Stimulated activated CD8-positive, alpha-beta memory T cell treated with anti-CD3 and anti-CD28 coated beads, Interleukin-4, amount 100 ng/mL, for 4 hours (primary cell): Measurements from ENCODE around the gene CRADD.

Source experiments
- DNase-seq, 2 donors: peaks; one replicate each; pipeline ENCODE4 v3.0.0-alpha.2; 2020; ENCODE audit warnings: low read depth in 2 of 2, low spot score in 1 of 2

The CRADD gene

DNA sequence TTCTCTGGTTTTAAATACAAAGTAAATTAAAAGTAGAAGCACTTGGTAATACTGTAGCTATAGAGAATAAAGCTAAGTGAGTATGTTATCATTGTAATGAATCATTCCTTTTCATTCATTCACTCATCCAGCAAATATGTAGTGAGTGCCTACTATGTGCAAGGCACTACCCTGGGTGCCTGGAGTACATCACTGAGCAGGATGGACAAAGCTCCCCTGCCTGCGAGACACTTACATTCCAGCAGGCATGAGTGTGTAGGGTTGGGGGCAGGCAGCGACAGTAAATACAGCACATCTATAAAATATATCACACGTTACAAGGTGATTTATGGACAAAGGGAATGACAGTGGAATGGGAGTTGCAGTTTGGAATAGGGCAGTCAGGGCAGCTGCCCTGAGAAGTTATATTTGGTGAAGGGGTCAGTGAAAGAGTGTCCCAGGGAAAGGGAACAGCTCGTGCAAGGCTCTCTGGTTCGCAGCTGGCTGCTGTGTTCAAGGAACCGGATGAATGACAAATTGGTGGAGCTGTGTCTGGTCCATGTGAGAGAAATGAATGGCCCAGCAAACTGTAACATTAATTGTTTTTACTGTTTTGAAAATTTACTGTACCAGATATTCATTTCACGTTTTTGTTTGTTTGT is 159.6 kb downstream of the CRADD start:
- DNase-seq: no peak

DNA sequence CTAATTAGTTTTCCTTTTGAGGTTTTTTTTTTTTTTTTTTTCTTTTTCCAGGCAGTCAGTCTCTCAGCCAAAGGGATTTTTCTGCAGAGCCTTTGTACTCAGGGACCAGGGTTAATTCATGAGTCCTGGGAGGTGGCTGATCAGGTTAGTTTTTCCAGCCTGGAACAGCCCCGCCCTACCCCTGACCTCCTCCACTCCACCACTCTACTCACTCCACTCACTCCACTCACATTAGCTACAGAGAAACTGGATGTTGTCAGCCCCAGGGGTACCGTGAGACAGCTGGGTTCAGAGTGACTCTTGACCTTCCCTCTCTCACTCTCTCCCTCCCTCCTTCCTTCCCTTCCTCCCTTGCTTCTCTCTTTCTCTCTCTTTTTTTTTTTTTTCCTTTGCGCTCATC is 161.0 kb downstream of the CRADD start:
- DNase-seq: no peak

DNA sequence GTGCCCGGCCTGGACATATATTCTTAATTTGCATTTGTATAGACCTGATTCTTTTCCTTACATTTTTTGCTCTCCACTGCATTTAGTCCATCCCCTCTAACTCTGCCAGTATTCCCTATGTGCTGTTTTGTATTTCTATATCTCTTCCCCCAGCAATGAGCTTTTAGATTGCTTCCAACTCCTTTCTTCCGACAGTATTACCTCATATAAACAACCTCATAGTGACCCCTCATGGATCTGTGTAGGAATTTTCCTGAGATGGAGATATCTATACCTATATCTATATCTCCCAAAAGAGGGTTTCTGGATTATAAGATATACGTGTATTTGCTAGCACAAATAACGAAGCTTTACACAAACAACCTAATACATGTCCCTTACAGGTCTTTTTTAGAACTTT is 161.9 kb downstream of the CRADD start:
- no peak for DNase-seq

DNA sequence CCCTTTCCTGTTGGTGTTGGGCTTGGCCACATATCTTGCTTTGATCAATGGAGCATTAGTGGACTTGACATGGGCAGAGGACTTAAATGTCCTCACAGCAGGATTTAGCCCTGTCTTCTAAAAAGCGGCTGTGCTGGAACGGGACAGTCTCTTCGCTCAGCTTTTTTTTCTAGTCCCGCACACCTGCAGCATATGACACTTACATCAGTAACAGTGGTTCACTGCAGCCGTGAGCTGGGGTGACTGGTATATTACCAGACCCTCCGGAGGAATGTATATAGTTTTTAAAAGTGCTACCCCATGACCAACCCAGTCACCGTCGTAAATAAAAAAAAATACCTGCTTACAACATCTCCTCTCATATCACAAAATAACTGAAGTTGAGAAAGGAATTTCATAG is 164.5 kb downstream of the CRADD start:
- no peak for DNase-seq

DNA sequence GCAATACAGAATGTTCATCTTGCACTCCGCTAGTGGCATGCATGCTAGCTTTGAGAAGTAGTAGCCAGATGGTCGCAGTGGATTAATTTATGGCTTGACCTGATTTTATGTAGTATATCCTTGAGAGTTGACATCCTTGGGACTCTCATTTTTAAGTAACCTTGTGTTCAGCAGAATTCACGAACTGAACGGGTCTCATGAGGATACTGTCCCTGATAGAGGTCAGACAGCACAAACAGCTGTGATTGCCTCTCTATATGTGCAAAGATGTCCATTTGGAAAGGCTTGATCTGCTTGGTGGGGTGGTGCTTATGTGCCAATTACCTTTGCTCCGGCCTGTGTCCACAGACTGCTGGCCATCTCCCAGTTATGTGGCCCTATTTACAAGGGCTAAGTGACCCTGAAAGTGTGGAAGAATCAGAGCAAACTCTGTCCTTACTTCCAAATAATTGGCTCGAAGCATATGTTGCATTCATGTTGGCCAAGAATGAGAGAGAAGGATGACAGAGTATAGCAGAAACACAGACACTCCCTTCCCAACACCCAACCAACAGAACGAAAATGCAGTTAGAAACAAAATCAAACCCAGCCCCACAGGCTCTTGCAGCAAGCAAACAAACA is 167.1 kb downstream of the CRADD start:
- no peak for DNase-seq

- no peak for DNase-seq
Measured at GRCh38 chr12:93846936-93847516, 169.9 kb downstream of the CRADD start.

DNA sequence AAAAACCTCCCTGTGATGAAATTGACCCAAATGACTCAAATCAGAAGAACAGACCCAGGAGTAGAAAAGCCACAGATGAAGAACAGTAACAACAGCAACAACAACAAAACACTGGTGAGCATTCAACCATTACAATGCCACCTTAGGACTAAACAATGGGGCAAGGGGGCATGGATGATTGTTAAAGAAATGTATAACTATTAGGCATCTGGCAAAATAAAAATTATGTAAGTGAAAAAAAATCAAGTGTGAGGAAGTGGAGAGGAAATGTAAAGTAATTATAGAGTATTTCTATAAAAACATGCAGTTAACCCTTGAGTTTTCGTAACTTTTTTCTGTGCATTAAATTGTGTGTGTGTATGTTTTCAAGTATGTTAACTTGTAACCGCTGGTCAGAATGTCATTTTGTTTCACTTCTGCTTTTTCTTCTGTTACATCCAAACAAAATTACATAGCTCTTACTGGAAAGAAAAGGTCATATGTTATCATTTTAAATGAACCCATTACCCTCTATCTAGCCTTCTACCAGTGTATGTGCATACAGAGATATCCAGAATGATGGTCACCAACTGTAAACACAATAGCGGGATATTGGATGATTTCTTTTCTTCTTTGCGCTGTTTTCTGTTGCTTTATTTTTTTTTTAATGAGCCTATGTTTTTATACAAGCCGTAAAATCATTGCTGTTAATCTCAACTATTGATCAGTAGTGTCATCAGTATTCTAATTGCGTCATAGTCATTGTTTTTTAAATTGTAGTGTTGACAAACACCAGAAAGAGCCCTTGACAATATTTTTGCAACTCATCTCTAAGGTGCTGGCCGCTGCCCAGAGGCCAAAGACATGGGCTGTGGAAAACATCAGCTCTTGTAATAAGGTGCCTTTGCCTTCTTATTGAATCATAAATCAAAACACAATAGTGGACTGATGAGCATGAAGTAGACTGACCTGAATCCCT is 170.6 kb downstream of the CRADD start:
- DNase-seq: no peak

- DNase-seq: no peak
Measured at GRCh38 chr12:93848523-93849101, 171.4 kb downstream of the CRADD start.

- no peak for DNase-seq
Measured at GRCh38 chr12:93849946-93850345, 172.8 kb downstream of the CRADD start.

- no peak for DNase-seq
Measured at GRCh38 chr12:93850481-93851256, 173.5 kb downstream of the CRADD start.

DNA sequence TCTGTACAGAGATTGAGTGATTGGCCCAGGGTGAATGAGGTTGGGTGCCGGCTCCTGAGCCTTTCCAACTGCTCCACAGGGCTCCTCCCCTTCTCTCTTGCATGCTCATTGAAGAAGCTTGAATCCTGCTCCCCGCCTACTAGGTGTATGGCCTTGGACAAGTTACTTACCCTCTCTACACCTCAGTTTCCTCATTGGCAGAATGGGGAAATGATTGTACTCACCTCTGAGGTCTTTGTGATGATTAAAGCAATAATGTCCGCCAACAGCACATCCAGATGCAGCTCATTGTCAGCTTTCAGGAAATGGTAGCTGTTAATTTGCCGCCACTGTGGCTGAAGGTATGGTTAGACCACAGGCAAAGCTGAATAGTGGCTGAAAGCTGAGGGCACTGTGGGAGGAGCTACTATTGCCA is 174.1 kb downstream of the CRADD start:
- no peak for DNase-seq

DNA sequence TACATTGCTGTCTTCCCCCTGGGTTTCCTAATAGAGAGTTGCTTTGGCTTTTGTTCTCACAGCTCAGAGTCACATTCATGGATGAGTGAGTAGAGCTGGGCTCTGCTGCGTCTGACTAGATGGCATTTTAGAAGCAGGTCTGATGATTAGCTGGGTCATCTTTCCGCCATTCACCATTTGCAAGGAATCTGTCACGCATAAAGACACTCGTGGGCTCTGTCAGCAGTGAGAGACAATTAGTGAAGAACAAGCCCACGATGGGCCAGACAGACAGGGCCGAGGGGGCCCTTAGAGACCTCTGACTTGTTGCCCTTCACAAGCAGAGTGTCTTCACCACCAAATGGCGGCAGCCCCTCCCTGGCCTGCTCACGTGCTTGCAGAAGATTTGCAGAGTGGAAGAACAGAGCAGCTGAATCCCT is 175.0 kb downstream of the CRADD start:
- no peak for DNase-seq

DNA sequence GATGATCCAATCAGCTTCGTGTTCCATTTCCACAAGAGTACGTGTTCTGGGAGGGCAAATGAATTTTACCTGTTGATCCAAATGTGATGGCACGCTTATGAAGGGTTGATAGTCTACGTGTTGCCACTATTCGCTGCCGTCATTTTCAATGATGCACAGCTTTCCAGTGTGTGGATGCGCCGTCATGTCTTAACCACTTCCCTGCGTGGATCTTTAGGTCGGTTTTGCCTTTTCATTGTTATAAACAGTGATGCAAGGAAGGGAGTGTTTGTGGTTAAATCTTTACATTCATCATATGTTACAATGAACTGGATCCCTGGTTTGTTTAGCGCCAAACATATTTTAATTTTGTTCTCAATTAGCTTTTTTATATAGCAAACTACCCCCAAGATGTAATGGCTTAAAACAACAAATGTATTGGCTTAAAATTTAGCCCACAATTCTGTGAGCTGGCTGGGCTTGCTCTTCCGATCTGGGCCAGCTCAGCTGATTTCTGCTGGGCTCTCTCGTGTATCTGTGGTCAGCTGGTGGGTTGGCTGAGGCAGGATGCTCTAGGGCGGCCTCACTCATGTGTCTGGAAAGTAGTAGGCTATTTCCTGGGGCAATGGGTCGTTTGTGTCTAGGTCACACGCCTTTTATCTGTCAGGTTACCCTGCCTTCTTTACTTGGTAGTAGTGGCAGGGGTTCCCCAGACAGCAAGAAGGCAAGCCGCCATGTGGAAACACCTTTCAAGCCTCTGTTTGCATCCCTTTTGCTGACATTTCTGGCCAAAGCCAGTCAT is 176.7 kb downstream of the CRADD start:
- DNase-seq: no peak

DNA sequence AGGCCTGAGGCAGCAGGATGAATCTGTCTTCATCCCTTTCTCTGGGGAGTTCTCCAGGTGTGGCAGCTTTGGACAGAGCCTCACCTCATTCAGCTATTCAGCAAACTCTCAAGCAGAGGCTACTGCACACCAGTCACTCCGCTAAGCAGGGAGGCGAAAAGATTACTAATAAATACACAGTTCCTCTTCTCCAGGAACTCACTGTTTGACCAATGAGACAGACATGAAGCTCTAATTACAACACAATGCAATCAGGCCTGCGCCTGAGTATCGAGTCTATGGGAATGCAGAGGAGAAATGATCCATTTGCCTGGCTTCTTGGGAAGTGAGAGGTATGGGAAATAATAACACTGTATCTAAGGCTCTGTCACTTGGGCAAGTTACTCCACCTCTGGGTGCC is 178.1 kb downstream of the CRADD start:
- no peak for DNase-seq

DNA sequence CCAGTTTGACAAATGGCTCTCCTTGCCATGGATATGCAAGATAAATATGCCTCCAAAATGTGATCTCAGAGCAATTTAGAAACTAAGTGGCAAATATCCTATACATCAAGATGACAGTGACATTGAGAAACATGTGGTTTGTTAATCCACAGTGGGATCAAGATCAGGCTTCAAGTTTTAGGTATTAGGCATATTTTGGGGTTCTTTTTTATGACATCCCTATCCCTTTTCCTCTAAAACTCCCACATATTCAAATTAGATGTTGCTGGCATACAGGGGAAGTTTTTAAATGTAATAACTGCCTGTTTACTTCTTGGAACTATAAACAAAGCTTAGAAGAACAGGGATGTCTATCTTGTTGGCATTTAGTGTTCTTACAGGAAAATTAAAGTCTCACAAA is 179.4 kb downstream of the CRADD start:
- no peak for DNase-seq

GRCh38 chr12:93857279-93857938 is 180.2 kb downstream of the CRADD start:
- DNase-seq: no peak

DNA sequence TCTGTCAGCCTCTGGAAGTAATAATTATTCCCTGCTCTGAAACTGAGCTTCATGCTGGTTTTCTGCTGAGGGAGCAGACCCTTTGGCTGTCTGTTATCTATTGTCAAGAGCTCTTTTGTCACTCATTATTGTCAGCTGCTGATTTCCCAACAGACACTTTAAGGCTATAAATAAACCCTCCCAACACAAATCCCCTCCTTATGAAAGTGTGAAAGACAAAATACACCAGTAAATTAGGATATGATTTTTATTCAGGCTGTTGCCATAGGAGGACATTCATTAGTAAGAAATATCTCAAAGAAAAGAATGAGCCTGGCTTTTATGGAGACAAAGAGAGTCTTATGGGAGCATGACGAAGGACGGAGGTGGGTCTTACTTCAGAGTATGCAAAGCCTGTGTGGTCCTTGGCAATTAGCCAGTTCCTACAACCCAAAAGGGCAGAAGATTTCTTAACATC is 180.8 kb downstream of the CRADD start:
- DNase-seq: no peak

- DNase-seq: no peak
Measured at GRCh38 chr12:93860668-93861373, 183.6 kb downstream of the CRADD start.

- no peak for DNase-seq
Measured at GRCh38 chr12:93862424-93862823, 185.2 kb downstream of the CRADD start.
